Pulmonary artery endothelial cell (primary cell): Measurements from ENCODE around the gene MTHFSD. TPM values are rescaled to one million over a fixed set of nuclear protein-coding genes. Genes with fewer than 3 reads are reported as not detected.

Experiments used
- DNase-seq: peaks from one replicate; pipeline ENCODE4 v3.0.0-alpha.2; 2011; ENCODE audit warnings: low read depth, low spot score
- total RNA-seq: library from RNA; depleted of rRNA; stranded (reverse); fragments of >200 nt; gene quantifications from 2 replicates; pipeline ENCODE4 v1.2.3, GENCODE V29; 2014

The MTHFSD gene
- total RNA-seq, 1 donor from 2014 or later = 10.5 TPM

GRCh38 chr16:86514481-86515376 lies 40.3 kb downstream of the MTHFSD start:
- no peak for DNase-seq

GRCh38 chr16:86513471-86514277 lies 41.4 kb downstream of the MTHFSD start:
- DNase-seq = no peak

GRCh38 chr16:86512860-86513470 lies 42.1 kb downstream of the MTHFSD start:
- DNase-seq = no peak

GRCh38 chr16:86512301-86512859 lies 42.7 kb downstream of the MTHFSD start:
- no peak for DNase-seq

DNA sequence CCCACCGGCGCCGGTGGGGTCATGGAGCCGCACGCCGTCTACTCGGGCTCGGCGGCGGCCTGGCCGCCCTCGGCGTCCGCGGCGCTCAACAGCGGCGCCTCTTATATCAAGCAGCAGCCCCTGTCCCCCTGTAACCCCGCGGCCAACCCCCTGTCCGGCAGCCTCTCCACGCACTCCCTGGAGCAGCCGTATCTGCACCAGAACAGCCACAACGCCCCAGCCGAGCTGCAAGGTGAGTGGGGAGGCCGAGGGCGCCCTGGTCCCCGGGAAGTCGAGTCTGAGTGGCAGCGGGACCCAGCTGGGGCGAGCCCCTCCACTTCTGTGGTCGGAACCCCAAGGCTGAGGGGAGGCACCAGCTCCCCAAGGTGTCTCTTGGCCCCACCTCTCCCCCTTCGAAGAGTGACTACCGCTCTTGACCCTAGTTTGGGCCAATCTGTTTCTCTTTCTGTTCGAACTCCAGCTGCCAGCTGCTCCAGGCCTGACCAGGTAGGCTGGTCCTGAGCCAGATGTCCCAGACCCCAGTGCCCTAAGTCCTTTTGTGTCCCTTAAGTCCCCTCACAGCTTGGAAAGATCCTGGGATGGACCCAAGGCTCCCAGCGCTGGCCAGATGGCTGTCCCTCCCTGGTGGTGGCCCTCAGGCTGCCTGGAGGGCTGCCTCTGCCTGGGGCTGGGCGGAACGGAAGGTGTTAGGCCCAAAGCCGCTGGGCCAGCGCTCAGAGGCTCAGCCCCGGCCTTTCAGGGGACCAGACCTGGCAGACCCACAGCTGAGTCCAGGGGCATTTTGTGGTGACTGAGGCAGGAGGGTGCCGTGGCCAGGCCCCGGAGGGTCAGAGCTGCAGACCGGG lies 43.5 kb downstream of the MTHFSD start:
- DNase-seq = no peak

GRCh38 chr16:86510465-86511261 lies 44.4 kb downstream of the MTHFSD start, which contains the start of gene FOXF1:
Gene FOXF1, plus strand, starts transcription at chr16:86510527. Its CDS starts 43 bp downstream, at chr16:86510570.
- no peak for DNase-seq

- DNase-seq = no peak
Measured at GRCh38 chr16:86509759-86510464, 45.1 kb downstream of the MTHFSD start.

DNA sequence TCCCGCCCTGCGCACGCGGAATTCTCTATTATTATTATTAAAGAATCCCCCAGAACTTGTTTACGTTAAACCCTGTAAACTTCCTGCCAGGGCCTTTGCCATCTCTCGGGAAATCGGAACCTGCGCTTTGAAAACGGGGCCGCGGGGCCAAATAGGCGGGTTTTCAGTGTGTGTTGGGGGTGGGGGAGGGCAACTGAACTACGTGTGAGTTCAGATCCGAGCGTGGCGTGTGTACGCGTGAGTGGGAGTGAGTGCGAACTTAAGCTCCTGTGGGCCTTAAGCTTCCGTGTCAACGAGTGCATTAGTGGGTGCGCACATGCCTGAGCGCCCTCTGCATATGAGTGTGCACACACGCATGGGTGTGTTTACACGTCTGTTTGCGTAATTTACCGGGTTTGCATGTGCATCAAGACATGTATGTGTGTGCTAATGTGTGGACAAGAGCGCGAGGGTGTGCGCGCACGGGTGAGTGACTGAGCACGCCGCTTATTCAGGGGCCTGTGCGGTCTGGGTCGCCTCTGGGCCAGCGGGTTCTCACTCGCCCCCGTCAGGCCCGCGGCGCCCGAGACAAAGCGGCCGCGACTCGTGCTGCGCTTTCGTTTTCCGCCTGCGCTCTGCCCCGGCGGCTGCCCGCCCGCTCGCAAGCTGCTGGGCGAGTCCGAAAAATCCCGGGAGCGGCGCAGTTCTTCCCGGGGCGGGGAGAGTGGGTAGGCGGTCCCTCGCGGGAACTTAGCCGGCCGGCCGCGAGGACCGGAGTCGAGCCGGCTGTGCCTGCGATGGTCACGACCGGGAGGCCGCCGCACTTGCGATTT lies 45.9 kb downstream of the MTHFSD start:
- no peak for DNase-seq

DNA sequence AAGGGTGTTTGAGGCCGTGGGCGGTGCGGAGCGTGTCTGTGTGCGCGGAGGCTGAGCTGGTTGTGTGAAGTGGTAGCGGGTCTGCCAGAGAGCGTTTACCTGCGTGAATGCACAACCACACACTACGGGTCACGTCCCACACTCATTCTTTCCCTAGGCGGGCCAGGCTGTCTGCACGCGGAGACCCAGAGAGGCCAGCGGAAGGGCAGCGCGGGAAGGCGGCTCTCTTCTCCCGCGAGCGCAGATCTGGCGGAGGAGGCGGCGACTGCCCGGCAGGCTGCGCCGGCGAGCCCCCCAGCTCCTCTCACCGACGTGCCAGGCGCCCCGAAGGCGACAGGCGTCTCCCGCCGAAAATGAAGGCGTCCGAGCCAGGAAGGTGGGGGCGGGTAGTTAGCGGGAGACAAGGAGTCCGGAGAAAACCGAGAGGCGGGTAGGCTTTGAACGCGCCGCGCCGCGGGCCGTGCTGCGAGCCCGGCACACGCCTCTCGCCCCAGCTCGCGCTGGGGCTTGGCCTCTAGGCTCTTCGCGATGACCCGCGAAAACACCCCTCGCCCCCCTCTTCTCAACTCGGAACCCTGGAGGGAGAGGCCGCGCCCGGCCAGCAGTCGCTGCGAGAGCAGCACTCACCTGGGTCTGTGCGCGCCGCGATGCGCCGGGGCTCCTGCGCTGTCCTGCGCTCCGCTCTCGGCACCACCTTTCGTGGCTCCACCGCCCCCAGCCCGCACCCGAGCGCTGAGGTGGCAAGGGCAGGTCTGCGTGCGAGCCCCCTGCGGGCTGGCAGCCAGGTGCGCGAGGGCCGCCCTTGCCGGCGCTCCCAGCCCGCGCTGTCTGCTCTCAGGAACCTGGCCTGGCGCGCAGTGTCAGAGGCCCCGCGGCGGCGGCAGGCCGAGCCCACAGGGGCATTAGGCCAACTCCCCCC lies 46.7 kb downstream of the MTHFSD start:
- no peak for DNase-seq

DNA sequence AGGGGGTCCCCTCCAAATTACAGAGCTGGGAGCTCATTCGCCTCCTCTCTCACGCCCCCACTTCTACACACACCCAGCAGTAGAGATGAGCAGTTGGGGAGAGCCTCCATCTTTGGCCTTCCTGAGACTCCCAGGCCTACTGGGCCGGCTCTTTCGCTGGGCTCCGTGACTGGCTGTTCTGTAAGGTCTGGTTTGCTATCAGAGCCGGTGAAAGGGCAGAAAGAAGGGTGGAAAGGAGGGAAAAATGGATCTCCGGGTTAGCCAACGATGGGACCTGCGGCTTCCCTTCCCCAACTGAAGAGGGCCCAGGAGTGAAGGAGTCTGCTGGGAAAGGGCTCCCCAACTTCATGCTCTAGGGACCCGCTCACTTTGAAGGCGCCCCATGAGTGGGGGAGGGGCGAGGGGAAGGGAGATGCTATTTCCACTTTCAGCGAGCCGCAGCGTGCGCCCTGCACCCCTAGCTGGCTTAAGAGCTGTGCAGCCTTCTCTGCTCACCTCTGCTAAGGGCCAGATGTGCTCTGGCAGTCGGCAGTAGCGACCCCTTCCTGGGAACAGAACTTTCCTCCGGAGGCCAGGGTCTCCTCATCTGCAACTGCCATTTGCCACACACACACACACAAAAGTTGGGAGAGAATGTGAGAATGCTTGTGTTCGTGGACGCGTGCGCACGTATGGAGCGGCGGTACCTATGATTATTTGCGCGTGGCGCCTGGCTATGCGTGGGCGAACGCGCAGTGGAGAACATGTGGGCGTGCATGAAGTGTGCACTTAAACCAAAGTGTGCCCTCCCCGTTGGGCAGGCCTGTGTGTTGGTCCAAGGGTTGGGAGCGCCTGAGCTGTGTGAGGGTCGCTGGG lies 47.6 kb downstream of the MTHFSD start:
- DNase-seq = no peak

DNA sequence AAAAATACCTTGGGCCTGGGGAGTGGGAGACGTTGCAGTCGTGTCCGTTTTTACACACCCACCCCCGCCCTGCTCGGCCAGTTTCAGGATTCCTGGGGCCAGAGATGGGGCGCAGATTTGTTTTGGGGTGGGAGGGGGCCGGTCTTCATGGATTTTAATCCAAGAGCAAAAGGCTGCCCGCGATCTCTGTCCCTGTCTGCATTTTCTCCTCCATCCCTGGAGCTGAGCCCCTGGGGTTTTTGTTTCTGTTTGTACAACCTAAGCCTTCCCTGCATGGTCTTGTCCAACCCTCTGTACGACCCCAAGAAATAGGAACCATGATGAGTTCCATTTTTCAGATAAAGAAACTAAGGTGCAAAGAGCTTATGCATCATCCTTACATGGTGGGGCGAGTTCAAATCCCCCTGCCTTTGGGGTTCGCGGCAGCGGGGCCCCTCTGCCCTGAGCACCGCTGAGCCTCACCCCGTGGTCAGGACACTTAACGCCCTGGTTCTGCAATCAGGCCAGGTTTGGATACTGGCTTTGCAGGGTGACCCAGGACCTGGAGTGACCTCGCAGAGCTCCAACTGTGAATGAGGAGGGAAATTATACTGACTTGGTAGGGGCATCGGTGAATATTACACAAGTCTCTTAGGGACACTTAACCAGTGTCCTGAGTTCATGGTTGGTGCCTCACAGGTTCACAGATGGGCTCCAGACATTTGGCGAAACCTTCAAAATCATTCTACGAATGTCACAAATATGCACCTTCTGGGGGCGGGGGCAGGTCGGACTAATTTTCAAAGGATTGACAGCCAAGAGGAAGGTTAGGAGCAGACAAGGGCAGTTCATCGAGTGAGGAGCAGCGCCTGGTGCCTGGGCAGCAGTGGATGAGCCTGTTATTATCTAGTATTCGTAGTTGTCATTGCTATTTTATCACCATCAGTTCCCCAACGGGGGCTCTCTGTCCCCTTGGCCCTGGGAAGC lies 48.9 kb downstream of the MTHFSD start:
- DNase-seq = no peak

DNA sequence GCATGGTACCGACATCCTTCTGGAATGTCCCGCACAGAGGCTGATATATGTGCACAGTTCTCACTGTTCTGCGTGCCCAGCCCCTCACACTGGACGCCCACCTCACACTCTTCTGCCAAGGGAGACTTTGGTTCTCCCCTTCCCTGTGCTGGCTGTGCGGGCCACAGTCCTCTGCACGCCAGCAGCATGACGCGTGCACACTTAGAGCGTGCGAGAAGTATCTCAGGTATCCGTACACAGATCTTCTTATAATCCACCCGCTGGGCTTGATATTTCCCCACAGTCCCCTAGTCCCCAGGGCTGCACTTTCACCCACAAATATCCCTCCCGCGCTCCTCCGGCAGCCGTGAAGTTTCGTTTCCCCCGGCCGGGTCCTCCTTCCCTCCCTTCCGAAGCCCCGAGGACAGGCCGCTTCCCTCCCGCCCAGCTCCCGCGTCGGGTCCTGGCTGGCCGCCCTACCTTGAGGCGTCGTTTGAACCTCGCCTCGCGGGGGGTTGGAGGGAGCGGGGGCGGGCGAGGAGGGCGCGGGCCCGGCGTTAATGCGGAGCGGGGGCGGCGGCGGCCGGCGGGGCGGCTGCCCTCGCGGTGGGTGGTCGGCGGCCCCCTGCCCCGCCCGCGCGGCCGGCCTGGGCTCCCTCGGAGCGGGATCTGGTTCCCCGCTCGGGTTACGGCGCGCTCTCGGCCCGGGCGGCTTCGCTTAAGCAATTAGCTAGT lies 49.7 kb downstream of the MTHFSD start:
- DNase-seq = no peak

DNA sequence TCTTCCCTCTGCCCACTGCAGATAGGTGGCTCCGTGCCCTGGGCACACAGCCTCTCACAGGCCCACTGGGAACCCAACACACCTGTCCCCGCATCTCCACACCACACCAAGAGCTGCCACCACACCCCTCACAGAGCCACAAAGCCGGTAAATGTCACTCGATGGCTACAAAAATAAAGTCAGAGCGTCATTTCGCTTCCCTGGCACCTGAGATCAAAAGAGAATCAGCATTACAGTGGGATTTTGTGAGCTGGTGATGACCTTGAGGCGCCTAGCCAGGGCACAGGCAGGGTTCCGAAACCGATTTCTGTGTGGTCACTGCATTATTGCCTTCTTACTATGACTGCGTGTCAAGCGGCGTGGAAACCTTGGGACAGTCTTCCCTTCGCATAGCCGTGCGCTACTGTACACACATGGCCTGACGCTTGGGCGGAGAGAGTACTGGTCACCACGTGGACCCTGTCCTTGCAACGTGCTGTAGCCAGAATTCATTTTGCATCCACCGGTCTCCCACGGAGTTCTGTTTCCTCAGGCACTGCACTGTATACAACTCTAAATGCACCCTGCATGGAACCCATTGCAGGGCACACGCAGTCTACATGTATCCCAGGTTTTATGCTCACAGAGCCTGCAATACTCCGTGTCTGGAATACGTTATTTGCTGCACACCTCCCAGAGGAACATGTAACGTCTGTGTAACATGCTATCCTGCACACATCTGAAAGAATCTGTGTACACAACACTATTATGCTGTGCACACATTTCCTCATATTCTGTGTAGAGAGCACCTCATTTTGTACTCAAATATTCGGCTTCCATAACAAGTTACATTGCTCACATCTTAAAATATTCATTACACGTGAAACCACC lies 50.5 kb downstream of the MTHFSD start:
- no peak for DNase-seq

GRCh38 chr16:86503830-86504229 lies 51.2 kb downstream of the MTHFSD start:
- DNase-seq = no peak
